HuH-7.5 (cell line): Measurements from ENCODE around the gene AZI2.

ENCODE experiments used
- DNase-seq: peaks from one replicate; pipeline ENCODE4 v3.0.0; 2011; ENCODE audit warnings: low spot score

Gene AZI2

DNA sequence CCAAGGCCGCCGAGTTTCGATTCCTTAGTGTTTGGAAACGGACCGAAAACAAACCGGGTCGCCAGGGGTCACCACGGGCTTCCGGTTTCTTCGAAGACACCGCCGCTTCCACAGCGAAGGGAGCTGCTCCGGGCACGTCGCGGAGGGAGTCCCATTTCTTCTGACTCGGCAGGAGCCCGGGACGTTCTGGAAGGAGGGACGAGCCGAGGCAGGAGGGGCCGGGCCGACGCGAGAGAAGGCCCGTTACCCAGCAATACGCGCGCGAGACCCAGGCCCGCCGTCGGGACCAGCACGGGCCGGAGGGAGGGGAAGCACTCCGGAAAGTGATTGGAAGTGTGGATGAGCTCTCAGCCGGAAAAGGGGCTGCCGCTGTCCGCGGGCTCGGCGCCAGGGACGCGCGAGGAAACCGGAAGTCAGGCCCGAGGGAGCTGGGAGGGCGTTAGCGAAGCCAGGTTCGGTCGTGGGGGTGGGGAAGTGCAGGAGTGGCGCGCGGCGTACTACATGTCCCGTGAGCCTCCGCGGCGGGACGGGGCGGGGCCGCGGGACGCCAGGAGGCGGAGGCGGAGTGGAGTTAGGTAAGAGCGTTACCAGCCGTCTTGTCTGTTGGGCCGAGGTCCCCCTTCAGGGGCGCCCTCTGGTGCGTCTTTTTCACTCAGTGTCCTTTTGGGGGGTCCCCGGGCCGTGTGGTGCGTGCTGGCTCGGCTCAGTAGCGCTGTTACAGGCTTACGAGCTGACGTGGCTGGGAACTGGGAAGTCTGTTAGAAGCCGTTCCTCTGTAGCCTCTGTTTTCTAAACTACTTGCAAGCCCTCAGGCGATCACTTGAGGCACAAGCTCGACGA, at the start of gene AZI2, which contains the start of gene ZCWPW2:
AZI2 (minus strand) TSS at position 196 of the 840 bp plus-strand sequence. CDS start 8,207 bp downstream, outside the sequence.
ZCWPW2 (plus strand) TSS at position 93 of the 840 bp plus-strand sequence. CDS start 64,348 bp downstream, outside the sequence.
- peak; percentile 65 for DNase-seq

DNA sequence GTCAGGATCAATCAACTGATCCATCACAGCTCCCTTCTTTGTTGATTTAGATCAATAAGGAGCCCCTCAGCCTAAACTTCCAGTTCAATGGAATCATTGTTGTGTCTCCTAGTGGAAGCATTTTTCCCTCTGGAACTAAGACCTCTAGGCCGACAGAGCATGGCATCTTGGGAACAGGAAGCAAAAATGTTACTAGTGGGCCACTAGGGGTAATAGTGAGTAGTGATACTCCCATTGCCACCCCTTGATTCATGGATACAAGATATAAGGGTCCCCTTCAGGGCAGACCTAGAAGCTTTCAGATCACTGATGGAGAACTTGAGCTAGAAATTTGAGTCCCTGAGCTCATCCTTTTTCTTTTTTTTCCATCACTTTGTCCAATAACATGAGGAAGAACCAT, 40.4 kb upstream of the AZI2 start:
- no peak for DNase-seq

- DNase-seq: no peak
Measured at GRCh38 chr3:28386049-28386448, 37.4 kb upstream of the AZI2 start.

DNA sequence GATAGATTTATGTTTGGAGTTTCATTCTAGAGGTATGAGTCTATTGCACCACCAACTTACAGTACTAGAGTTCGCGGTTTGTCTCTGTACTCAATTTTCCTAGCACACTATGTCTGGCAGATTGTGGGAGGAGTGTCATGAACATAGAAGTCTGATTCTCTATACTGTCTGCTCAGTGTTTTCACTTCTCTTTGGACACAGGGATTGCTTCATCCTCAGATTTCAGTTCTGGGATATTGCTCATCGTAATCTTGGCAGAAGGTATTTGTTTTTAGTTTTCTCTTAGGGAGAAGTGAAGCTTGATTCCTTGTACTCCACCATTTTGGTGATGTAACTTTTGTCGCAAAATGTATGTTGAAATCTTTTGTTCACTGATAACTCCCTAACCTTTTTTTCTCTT, 27.8 kb upstream of the AZI2 start:
- DNase-seq: no peak

- DNase-seq: no peak
Measured at GRCh38 chr3:28349469-28350000, 911 bp upstream of the AZI2 start.

DNA sequence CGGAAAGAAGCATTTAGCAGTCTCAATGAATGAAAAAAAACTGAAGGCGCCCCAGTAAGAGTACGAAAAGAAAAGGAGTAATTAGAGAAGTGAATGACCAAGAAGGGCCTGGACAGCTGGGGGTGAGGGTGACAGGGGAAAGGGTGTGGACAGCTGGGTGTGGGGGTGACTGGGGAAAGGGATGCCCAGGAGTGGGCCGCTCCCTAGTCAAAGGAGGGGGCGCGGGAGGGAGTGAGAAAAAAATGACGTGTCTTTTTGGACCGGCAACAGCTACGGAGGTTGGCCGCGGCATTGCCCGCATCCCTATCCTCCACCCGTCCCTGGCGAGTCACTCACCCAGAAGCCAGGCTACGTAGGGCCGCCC, 377 bp downstream of the AZI2 start:
- DNase-seq: no peak

DNA sequence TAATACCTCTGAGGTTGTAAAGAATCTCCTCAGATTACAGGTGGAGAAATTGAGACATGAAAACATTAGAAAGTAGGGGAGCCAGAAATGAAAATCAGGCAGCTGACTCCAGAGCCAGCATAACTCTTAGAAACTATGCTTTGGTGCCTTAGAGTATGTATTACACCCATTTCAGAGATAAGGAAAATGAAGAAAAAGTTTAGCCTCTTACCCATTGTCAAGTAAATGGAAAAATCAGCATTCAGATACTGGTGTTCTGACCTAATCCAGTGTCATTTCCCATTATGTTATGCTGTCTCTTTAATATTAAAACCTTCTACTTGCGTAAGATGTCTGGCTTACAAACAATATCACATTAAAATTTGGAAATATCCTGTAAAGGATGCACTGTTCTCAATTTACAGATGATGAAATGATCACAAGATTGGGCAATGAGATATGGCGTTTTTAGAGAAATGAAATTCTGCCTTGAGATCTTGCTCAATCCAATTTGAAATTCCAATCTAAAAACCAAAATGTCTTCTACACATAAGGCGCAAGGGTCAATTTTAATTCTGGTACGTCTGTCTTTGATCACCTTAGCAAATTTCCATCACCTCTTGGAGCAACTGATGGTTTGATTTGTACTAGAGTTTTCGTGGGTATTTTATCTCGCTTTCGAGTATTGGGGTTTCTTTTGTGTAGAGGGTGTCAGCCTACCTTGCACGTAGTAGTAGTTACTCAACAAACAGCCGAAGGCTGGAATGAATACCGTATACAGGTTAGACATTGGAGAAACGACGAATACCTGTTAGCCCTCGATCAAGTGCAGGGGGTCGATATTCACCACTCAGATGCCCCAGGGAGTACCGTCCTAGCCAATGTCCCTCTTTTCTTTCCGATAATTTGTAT, 1.0 kb downstream of the AZI2 start:
- no peak for DNase-seq

GRCh38 chr3:28345690-28346089, 2.9 kb downstream of the AZI2 start:
- DNase-seq: no peak

DNA sequence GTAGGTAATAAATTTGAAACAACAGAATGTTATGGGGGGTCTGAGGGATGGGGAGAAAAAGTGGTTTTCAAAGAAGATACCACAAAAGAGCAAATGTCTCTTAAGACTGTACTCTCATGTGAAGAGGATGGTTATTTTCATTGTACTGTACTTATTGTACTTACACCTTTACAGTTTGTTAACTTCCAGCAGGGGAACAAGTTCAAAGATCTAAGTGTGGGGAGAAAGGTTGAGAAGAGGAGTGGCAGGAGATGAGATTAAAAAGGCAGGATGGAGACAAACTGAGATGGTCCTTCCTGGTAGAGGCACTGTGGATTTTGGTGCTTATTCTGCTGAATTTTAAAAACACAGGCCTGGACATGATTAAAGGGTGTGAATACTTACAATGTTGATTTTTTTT, 5.5 kb downstream of the AZI2 start:
- DNase-seq: no peak

GRCh38 chr3:28337230-28337629, 11.4 kb downstream of the AZI2 start:
- no peak for DNase-seq

DNA sequence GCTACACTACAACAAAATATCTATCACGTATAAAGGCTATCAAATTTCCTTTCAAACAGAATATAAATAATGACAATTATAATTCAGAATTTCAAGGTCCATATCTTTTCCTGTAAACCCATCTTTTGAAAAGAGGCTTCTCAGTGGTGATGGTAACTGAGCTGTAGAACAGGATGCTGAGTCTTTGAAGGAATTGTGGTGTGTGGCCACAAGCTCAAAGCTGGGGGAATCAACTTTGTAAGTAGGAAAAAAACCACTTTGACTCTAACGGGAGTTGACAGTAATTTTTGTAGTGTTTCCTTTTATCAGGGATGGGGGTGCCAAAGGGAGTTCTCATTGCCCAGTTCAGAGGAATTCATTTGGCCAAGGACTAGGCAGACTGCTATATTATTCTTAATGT, 13.4 kb downstream of the AZI2 start:
- DNase-seq: no peak

- no peak for DNase-seq
Measured at GRCh38 chr3:28334552-28334951, 14.1 kb downstream of the AZI2 start.

GRCh38 chr3:28328188-28329151, 20.2 kb downstream of the AZI2 start:
- DNase-seq: no peak

DNA sequence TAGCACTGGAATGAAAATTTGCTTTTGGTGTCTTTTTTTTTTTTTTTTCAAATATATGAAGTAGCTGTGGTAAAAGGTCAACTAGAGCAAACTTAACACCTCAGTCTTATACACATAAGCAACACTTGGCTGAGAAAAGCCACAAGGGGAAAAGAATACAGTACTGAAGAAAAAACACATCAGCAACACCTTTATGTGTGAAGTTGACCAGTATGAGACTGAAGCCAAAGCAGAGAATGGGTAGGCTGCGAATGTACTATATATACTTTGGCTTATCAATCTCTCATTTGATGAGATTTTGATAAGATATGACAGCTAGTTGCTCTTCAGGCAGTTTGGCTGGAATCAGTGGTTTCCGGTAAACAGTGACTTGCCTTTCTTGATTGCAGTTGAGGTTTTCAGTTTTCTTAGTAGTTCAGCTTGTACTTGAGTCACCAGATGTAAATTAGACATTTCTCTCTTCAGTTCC, 22.1 kb downstream of the AZI2 start:
- no peak for DNase-seq

- DNase-seq: no peak
Measured at GRCh38 chr3:28322464-28322863, 26.2 kb downstream of the AZI2 start.

DNA sequence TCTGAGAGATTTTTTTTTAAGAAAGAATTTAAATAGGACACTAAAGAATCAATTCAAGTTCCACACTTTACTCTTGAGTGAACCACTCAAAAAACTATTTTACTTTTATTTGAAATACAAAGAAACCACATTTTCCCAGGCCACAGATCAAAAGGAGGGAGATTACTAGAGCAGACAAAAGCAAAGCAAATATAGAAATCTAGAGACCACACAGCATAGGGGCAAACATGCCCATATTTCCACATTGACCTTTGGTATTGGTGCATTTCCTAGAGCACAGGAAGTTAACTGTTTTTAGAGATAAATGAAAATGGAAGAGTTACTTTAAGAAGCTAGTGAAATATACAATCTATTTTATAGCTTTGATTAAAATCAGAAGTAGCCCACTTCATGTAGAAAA, 27.6 kb downstream of the AZI2 start:
- no peak for DNase-seq

DNA sequence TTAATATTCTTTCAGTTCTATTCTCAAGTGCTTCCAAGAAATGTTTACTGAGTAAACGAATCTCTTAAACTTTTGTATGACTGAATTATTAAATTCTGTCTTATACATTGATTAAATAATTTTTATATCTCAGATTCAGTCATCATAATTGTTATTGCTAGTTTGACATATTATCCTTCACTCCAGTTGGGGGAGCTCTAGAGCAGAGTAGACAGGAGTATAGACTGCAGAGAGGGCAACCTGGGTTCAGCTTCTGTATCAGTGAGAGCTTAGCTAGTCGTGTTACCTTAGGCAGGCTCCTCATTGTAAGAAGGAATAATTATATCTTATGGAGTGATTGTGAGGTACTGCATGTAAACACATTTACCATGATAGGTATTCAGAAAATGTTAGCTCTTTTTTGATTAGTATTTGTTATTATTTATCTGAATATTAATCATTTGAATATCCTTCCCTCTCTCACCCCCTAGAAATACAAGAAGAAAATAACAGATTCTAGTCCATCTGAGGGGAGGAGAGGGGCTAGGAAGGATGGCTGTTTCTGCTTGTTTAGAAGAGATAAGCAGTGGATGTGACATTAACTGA, 31.1 kb downstream of the AZI2 start:
- peak; percentile 37 for DNase-seq

- DNase-seq: no peak
Measured at GRCh38 chr3:28316226-28316625, 32.4 kb downstream of the AZI2 start.

DNA sequence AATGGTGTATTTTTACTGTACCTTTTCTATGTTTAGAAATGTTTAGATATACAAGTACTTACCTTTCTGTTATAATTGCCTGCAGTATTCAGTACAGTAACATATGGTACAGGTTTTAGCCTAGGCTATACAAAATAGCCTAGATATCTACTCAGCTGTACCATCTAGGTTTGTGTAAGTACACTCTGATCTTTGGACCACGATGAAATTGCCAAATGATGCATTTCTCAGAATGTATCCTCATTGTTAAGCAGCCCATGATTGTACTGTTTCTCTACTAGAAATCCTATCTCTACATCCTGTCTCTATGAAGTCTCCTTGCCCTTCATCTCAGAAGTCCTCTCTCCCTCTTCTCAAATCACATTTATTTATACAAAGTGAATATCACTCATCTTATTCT, 32.9 kb downstream of the AZI2 start:
- no peak for DNase-seq

DNA sequence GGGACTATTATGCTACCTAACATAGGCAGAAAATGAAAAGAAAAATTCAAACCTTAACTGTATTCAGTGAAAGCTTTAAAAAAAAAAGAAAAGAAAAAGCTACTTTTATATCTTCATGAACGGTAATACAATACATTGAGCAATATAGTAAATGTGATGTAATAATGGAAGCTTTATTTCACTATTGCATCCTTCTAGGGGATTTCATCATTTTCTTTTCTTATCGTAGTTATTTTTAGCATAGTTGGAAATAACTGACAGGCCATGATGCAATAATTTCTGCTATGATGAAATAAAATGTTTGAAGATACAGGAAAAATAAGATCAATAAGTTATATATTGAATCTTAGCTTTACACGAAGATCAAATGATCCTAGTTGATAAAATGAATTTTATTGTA, 40.4 kb downstream of the AZI2 start:
- no peak for DNase-seq

- no peak for DNase-seq
Measured at GRCh38 chr3:28301688-28302087, 46.9 kb downstream of the AZI2 start.
